HepG2 (cell line): ENCODE data around the gene SNRNP25. TPM values are rescaled to one million over a fixed set of nuclear protein-coding genes. Genes with fewer than 3 reads are reported as not detected.

ENCODE experiments used
- BRD4 ChIP-seq: sonication (generic); formaldehyde crosslinking; IDR thresholded peaks from 2 replicates; pipeline ENCODE4 v1.4.0; 2020; ENCODE audit warnings: missing genetic modification reagents
- CEBPB ChIP-seq: IDR thresholded peaks from 2 replicates; pipeline ENCODE4 v1.6.1; 2011; ENCODE audit warnings: low read depth, low read length, improper control_type of control experiment, borderline replicate concordance
- FOXJ3 ChIP-seq: sonication (generic); formaldehyde crosslinking; IDR thresholded peaks from 2 replicates; pipeline ENCODE4 v1.4.0; 2020; ENCODE audit warnings: missing genetic modification reagents, mild to moderate bottlenecking, borderline replicate concordance
- HNF1B ChIP-seq: sonication (generic); formaldehyde crosslinking; IDR thresholded peaks from 2 replicates; pipeline ENCODE4 v1.5.1; 2020; ENCODE audit warnings: mild to moderate bottlenecking, moderate library complexity, missing genetic modification reagents
- POLR2G ChIP-seq: fragments of 200-400 bp; formaldehyde crosslinking; IDR thresholded peaks from 2 replicates; pipeline ENCODE4 v1.6.1; 2018; ENCODE audit warnings: mild to moderate bottlenecking, low read depth, low read length, moderate library complexity
- PRMT3 ChIP-seq: sonication (generic); formaldehyde crosslinking; IDR thresholded peaks from 2 replicates; pipeline ENCODE4 v1.8.1; 2022; ENCODE audit warnings: low read depth, mild to moderate bottlenecking, moderate library complexity, missing genetic modification reagents, borderline replicate concordance
- SMAD1 ChIP-seq: sonication (generic); formaldehyde crosslinking; IDR thresholded peaks from 2 replicates; pipeline ENCODE4 v1.4.0; 2020; ENCODE audit warnings: missing genetic modification reagents, low read depth, mild to moderate bottlenecking, borderline replicate concordance
- SP1 ChIP-seq, 2 experiments: fragments of 450-650 bp in 1 of 2; sonication (generic) in 1 of 2; formaldehyde crosslinking in 1 of 2; IDR thresholded peaks; 2 replicates each; pipeline versions ENCODE4 v1.4.0 to v1.6.1; 2016 to 2020; ENCODE audit warnings: missing genetic modification reagents in 1 of 2
- ZBTB25 ChIP-seq: IDR thresholded peaks from 2 replicates; pipeline ENCODE4 v1.6.1; 2018; ENCODE audit warnings: missing genetic modification reagents
- ZNF12 ChIP-seq: sonication (generic); formaldehyde crosslinking; IDR thresholded peaks from 2 replicates; pipeline ENCODE4 v1.5.0; 2020; ENCODE audit warnings: missing genetic modification reagents
- ZNF160 ChIP-seq: sonication (generic); formaldehyde crosslinking; IDR thresholded peaks from 2 replicates; pipeline ENCODE4 v1.8.0; 2022; ENCODE audit warnings: mild to moderate bottlenecking, inconsistent platforms, missing genetic modification reagents
- ZNF224 ChIP-seq: sonication (generic); formaldehyde crosslinking; IDR thresholded peaks from 2 replicates; pipeline ENCODE4 v1.5.0; 2020; ENCODE audit warnings: mild to moderate bottlenecking, missing genetic modification reagents
- ZNF383 ChIP-seq: sonication (generic); formaldehyde crosslinking; IDR thresholded peaks from 2 replicates; pipeline ENCODE4 v1.4.0; 2020; ENCODE audit warnings: missing genetic modification reagents, mild to moderate bottlenecking, borderline replicate concordance
- ZNF543 ChIP-seq: sonication (generic); formaldehyde crosslinking; IDR thresholded peaks from 2 replicates; pipeline ENCODE4 v1.4.0; 2020; ENCODE audit warnings: mild to moderate bottlenecking, missing genetic modification reagents
- ZNF607 ChIP-seq: sonication (generic); formaldehyde crosslinking; IDR thresholded peaks from 2 replicates; pipeline ENCODE4 v1.5.1; 2020; ENCODE audit warnings: missing genetic modification reagents, mild to moderate bottlenecking, borderline replicate concordance
- ZNF629 ChIP-seq: sonication (generic); formaldehyde crosslinking; conservative IDR thresholded peaks from 2 replicates; pipeline ENCODE4 v1.5.0; 2020; ENCODE audit warnings: missing genetic modification reagents
- ZNF720 ChIP-seq: sonication (generic); formaldehyde crosslinking; IDR thresholded peaks from 2 replicates; pipeline ENCODE4 v1.4.0; 2020; ENCODE audit warnings: missing genetic modification reagents
- polyA plus RNA-seq, 8 experiments: library from polyadenylated mRNA; depleted of rRNA in 3 of 8; stranded (reverse) in 7 of 8; unstranded in 1 of 8; fragments of >200 nt; fragmentation: Illumina TruSeq in 4 of 8; extraction: Trizol in 4 of 8; gene quantifications; 2 replicates each; pipeline versions ENCODE4 v1.2.1 to v1.2.3, GENCODE V29; 2011 to 2016; ENCODE audit warnings: low read depth in 4 of 8, missing spikeins in 1 of 8, mixed read lengths in 1 of 8; ENCODE audit not compliant: insufficient read depth in 1 of 8
- total RNA-seq, 5 experiments: library from RNA; depleted of rRNA; stranded (reverse); fragments of >200 nt; fragmentation: Illumina TruSeq; extraction: Trizol; gene quantifications; 2 replicates each; pipeline ENCODE4 v1.2.3, GENCODE V29; 2016; ENCODE audit warnings: low read depth in 1 of 5
- TF ChIP-seq, protein P1 (sequence below): sonication (generic); formaldehyde crosslinking; IDR thresholded peaks from 2 replicates; pipeline ENCODE4 v1.5.1; 2020; ENCODE audit warnings: mild to moderate bottlenecking, missing genetic modification reagents, moderate library complexity

Gene SNRNP25
- total and polyA plus RNA-seq, 2 of the 13 experiments (the other 11 are each of a cell fraction or from before 2014, with no cell fraction given): 34.1 to 97.4 TPM

DNA sequence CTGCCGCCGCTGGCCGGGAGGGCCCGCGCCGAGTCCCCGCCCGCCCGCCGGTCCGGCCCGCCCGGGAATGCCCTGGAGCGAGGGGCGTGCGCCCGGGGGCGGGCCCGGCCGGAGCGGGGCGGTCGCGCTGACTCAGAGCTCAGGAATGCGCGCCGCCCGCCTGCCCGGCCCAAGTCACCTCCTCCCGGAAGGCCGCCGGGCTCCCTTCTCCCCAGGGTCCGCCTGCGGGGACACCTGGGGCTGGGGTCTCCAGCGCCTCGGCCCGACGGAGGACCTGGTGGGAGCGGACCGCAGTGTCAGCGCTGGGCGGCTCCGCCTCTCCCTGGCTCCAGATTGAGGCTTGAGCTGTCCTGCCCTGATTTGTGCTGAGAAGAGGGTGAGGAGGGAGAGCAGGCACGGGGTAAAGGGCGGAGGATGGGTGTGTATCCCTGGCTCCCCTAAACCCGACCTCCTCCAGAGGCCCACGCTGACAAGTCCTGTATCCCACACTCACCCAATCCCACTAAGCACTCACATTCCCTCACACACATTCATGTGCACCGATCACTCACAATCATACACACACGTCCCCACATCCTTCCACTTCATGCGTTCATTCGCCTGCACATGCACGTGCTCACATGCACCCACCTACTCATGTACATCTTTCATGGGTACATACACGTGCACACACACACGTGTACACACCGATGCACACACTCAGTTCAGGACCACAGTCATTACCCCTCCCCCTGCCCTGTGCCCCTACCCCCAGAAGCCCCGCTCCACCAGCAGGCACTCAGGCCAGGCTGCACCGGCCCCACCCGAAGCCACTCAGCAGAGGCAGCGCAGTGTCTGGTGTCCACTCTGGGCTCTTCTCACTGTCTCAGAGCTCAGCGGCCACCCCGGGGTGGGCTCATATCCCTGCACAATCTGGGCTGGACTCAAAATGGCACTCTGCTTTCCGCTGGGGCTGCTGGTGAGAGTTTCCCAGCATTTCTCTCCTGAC is 19.2 kb downstream of the SNRNP25 start, which contains the start of gene RHBDF1 (continued):
- TF ChIP-seq, protein P1, sequence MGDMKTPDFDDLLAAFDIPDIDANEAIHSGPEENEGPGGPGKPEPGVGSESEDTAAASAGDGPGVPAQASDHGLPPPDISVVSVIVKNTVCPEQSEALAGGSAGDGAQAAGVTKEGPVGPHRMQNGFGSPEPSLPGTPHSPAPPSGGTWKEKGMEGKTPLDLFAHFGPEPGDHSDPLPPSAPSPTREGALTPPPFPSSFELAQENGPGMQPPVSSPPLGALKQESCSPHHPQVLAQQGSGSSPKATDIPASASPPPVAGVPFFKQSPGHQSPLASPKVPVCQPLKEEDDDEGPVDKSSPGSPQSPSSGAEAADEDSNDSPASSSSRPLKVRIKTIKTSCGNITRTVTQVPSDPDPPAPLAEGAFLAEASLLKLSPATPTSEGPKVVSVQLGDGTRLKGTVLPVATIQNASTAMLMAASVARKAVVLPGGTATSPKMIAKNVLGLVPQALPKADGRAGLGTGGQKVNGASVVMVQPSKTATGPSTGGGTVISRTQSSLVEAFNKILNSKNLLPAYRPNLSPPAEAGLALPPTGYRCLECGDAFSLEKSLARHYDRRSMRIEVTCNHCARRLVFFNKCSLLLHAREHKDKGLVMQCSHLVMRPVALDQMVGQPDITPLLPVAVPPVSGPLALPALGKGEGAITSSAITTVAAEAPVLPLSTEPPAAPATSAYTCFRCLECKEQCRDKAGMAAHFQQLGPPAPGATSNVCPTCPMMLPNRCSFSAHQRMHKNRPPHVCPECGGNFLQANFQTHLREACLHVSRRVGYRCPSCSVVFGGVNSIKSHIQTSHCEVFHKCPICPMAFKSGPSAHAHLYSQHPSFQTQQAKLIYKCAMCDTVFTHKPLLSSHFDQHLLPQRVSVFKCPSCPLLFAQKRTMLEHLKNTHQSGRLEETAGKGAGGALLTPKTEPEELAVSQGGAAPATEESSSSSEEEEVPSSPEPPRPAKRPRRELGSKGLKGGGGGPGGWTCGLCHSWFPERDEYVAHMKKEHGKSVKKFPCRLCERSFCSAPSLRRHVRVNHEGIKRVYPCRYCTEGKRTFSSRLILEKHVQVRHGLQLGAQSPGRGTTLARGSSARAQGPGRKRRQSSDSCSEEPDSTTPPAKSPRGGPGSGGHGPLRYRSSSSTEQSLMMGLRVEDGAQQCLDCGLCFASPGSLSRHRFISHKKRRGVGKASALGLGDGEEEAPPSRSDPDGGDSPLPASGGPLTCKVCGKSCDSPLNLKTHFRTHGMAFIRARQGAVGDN: peak; percentile 43
- TF ChIP-seq ZNF383: no peak
- no peak for TF ChIP-seq ZNF629 (CRISPR knock-in tag)
- peak; percentile 99 for TF ChIP-seq ZNF543 (CRISPR knock-in tag)
- TF ChIP-seq CEBPB: no peak
- no peak for TF ChIP-seq ZNF160
- TF ChIP-seq SP1 (IDR thresholded peaks at IDR 0.05): no peak
- TF ChIP-seq SP1 (CRISPR knock-in tag; IDR thresholded peaks at IDR 0.05): no peak
- TF ChIP-seq SMAD1 (CRISPR knock-in tag): no peak
- TF ChIP-seq HNF1B (CRISPR knock-in tag): peak; percentile 24; the same call in 1 of the 2 replicates
- no peak for TF ChIP-seq BRD4
- 0 out of 2 replicates have a peak, but pooled peaks have one; percentile 25 for TF ChIP-seq ZNF607 (CRISPR knock-in tag)
- TF ChIP-seq ZBTB25 (CRISPR knock-in tag): no peak
- no peak for TF ChIP-seq ZNF12 (CRISPR knock-in tag)
- TF ChIP-seq PRMT3: no peak
- no peak for TF ChIP-seq ZNF224
- no peak for TF ChIP-seq POLR2G
- no peak for TF ChIP-seq ZNF720 (CRISPR knock-in tag)
- no peak for TF ChIP-seq FOXJ3 (CRISPR knock-in tag)
